Activated T-helper 1 cell treated with anti-CD3 and anti-CD28 coated beads, Interleukin-12 subunit alpha, Interleukin-12 subunit beta, Interleukin-2, Interleukin-4 antibody, amounts not matched to agents 30 ng/mL and 10 ng/mL and 1 ng/mL, durations not matched to agents 14 hours and 24 hours and 36 hours (primary cell): ENCODE measurements around the gene ZNF574. TPM values are rescaled to one million over a fixed set of nuclear protein-coding genes. Genes with fewer than 3 reads are reported as not detected.

Experiments used
- total RNA-seq: library from RNA; stranded (reverse); gene quantifications from 2 replicates; pipeline ENCODE4 v1.2.3, GENCODE V29; 2022

ZNF574 gene
- total RNA-seq, 1 donor from 2014 or later: 17.8 TPM

Other genes with a start within 250 kb of the ZNF574 start
- gene LYPD4, start 231.5 kb upstream of the ZNF574 start, total RNA-seq: not detected in 2 replicates
- not detected in 2 replicates for gene DMRTC2, start 231.1 kb upstream of the ZNF574 start, total RNA-seq
- 2,887 and 2,906 TPM in 2 replicates for gene RPS19, start 215.9 kb upstream of the ZNF574 start, total RNA-seq
- 2.7 and 2.9 TPM in 2 replicates for gene CD79A, start 198.9 kb upstream of the ZNF574 start, total RNA-seq
- gene ARHGEF1, start 193.0 kb upstream of the ZNF574 start, total RNA-seq: 386 and 392 TPM in 2 replicates
- 3.1 TPM in 2 replicates for gene ERFL, start 147.7 kb upstream of the ZNF574 start, total RNA-seq
- 36.2 and 41.3 TPM in 2 replicates for gene RABAC1, start 116.8 kb upstream of the ZNF574 start, total RNA-seq
- gene ATP1A3, start 81.9 kb upstream of the ZNF574 start, total RNA-seq: 0.93 and 1.4 TPM in 2 replicates
- gene GRIK5, start 6.0 kb upstream of the ZNF574 start, total RNA-seq: 3.9 TPM in 2 replicates
- gene POU2F2, start 56.3 kb downstream of the ZNF574 start, total RNA-seq: 64.0 and 65.8 TPM in 2 replicates
- gene DEDD2, start 141.5 kb downstream of the ZNF574 start, total RNA-seq: 36.9 and 37.9 TPM in 2 replicates
- 18.4 and 18.5 TPM in 2 replicates for gene ZNF526, start 144.1 kb downstream of the ZNF574 start, total RNA-seq
- 56.6 and 57.2 TPM in 2 replicates for gene GSK3A, start 166.4 kb downstream of the ZNF574 start, total RNA-seq
- gene ERF, start 179.0 kb downstream of the ZNF574 start, total RNA-seq: 71.9 and 78.4 TPM in 2 replicates
- 66.9 and 68.0 TPM in 2 replicates for gene CIC, start 193.1 kb downstream of the ZNF574 start, total RNA-seq
- gene PRR19, start 226.0 kb downstream of the ZNF574 start, total RNA-seq: 1.0 and 1.4 TPM in 2 replicates
- 48.7 and 50.1 TPM in 2 replicates for gene PAFAH1B3, start 226.5 kb downstream of the ZNF574 start, total RNA-seq
- 0.56 and 2.1 TPM in 2 replicates for gene TMEM145, start 237.1 kb downstream of the ZNF574 start, total RNA-seq
- gene MEGF8, start 249.5 kb downstream of the ZNF574 start, total RNA-seq: 7.5 and 7.8 TPM in 2 replicates